Measurements from ENCODE around the gene SGSM1. TPM values are rescaled to one million over a fixed set of nuclear protein-coding genes. Genes with fewer than 3 reads are reported as not detected.
"Not testable (repeated sequence)": the region's sequence is repeated elsewhere in the genome, so short reads cannot be mapped to it uniquely, and the experiment has no call there.

The SGSM1 gene
- total RNA-seq, 4 donors from 2014 or later: 1.4 to 3.3 (median 2.1) TPM

DNA sequence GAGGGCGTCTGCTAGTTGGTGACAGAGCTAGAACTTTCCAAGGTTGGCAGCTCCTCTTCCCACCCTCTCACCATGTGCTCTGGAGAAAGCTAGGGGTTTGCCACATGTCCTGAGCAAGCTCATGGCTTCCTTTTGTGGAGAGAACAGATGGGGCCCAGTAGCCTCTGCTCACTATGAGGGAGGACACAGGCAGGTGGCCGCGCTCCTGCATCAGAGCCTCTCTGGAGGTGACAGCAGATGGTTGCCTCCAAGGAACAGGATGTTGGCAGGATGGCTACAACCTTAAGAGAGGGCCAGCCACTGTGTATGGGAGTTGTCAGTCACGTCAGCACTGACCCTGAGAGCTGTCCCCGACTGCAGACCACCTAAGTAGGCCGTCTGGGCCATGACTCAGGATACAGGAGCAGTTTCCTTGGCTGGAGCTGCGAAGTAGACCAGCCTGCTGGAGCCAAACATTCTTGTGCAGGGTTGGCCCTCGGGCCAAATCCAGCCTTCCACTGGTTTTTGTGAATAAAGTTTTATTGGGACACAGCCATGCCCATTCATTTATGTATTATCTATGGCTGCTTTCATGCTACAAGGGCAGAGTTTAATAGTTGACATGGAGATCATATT lies 28.0 kb downstream of the SGSM1 start:
- no peak for DNase-seq
- Histone ChIP-seq H3K36me3 (no peaks in the 10 kb centered on the region), H3K4me3 (no peak overlapping the region), H3K9me3 (no peaks in the 10 kb centered on the region), H3K27ac (no peak overlapping the region), H3K27me3 (no peaks in the 10 kb centered on the region), H3K4me1 (no peaks in the 10 kb centered on the region)
- TF ChIP-seq, protein P1, sequence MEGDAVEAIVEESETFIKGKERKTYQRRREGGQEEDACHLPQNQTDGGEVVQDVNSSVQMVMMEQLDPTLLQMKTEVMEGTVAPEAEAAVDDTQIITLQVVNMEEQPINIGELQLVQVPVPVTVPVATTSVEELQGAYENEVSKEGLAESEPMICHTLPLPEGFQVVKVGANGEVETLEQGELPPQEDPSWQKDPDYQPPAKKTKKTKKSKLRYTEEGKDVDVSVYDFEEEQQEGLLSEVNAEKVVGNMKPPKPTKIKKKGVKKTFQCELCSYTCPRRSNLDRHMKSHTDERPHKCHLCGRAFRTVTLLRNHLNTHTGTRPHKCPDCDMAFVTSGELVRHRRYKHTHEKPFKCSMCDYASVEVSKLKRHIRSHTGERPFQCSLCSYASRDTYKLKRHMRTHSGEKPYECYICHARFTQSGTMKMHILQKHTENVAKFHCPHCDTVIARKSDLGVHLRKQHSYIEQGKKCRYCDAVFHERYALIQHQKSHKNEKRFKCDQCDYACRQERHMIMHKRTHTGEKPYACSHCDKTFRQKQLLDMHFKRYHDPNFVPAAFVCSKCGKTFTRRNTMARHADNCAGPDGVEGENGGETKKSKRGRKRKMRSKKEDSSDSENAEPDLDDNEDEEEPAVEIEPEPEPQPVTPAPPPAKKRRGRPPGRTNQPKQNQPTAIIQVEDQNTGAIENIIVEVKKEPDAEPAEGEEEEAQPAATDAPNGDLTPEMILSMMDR (IDR thresholded peaks at IDR 0.05): no peak
- no peak for TF ChIP-seq POLR2A (IDR thresholded peaks at IDR 0.05)

DNA sequence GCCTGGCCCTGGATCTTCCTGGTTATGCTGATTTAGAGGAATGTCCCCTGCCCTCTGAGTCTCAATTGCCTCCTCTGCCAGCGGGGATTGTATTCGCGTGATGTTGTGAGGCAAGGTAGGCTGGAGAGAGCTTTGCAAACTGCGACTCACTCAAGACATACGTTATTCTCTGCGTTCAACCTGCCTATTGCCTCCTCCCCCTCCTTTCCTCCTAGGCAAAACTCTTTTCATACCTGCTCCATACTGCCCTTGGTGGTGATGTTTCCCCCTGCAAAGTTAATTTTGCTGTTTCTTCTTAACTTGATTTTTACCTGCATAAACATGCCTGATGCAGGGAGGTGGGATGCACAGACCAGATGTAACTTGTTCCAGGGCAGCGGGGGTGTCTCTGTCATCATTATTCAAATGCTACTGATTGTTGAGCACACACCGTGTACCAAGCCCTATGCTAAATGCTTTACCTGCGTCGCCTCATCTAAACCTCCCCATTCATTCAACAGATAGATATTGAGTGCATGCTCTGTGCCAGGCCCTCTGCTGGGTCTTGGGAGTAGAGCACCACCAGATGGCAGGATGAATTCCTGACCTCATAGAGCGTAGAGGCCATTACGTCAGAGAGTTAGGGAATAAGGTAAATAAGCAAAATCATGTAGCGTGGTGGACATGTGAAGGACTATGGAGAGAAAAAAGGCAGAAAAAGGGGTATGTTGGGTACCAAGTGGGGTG lies 29.0 kb downstream of the SGSM1 start:
- Histone ChIP-seq H3K9me3 (no peaks in the 10 kb centered on the region), H3K27ac (no peak overlapping the region), H3K27me3 (no peaks in the 10 kb centered on the region), H3K4me3 (no peak overlapping the region), H3K4me1 (no peaks in the 10 kb centered on the region), H3K36me3 (no peaks in the 10 kb centered on the region)
- no peak for DNase-seq
- TF ChIP-seq POLR2A (IDR thresholded peaks at IDR 0.05): no peak
- TF ChIP-seq, protein P1 (IDR thresholded peaks at IDR 0.05): peak in 3 of 6 experiments; percentile 15 to 56 (median 38)

DNA sequence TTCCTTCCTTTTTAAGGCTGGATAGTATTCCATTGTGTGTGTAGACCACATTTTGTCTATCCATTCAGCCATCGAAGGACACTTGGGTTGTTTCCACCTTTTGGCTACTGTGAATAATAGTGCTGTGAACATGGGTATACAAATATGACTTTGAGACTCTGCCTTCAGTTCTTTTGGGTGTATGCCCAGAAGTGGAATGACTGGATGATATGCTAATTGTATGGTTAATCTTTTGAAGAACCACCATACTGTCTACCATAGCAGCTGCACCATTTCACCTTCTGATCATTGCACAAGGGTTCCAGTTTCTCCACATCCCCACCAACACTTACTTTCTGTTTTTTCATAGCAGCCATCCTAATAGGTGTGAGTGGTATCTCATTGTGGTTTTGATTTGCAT lies 30.3 kb downstream of the SGSM1 start:
- DNase-seq: no peak

GRCh38 chr22:24837517-24837916 lies 31.5 kb downstream of the SGSM1 start:
- DNase-seq: peak in 1 of 3 donors; percentile 60
- TF ChIP-seq, protein P1 (IDR thresholded peaks at IDR 0.05): peak in 2 of 6 experiments; percentile 44 to 49
- H3K27ac ChIP-seq, H3K27me3 ChIP-seq, H3K36me3 ChIP-seq, H3K4me1 ChIP-seq, H3K9me3 ChIP-seq, H3K4me3 ChIP-seq: not testable (repeated sequence)

More for the DNA sequence above, 30.3 kb downstream of the SGSM1 start:
- Histone ChIP-seq H3K36me3 (no peaks in the 10 kb centered on the region), H3K9me3 (no peaks in the 10 kb centered on the region), H3K27ac (no peak overlapping the region), H3K4me3 (no peak overlapping the region), H3K27me3 (no peaks in the 10 kb centered on the region), H3K4me1 (no peaks in the 10 kb centered on the region)
- TF ChIP-seq, protein P1 (IDR thresholded peaks at IDR 0.05): no peak
- no peak for TF ChIP-seq POLR2A (IDR thresholded peaks at IDR 0.05)

DNA sequence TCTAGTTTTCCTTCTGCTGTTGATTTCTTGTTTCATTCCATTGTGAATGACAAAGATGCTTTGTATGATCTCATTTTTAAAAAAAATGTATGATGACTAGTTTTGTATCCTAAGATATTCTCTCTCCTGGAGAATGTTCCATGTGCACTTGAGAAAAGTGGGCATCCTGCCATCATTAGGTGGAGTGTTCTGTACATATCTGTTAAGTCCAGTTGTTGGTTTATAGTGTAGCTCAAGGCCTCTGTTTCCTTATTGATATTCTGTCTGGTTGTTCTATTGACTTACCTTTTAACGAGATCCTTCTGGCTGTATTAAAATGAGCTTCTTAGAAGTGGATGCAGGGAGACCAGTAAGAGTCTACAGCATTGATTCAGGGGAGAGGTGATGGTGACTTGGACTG lies 35.2 kb downstream of the SGSM1 start:
- H3K4me3 ChIP-seq: no peak overlapping the region
- no peaks in the 10 kb centered on the region for H3K4me1 ChIP-seq
- DNase-seq: no peak
- H3K9me3 ChIP-seq: no peaks in the 10 kb centered on the region
- H3K36me3 ChIP-seq: no peaks in the 10 kb centered on the region
- H3K27me3 ChIP-seq: no peaks in the 10 kb centered on the region
- no peak for TF ChIP-seq POLR2A (IDR thresholded peaks at IDR 0.05)
- TF ChIP-seq, protein P1 (IDR thresholded peaks at IDR 0.05): no peak
- H3K27ac ChIP-seq: no peak overlapping the region
